WTC11 (cell line): ENCODE results near the gene PAK5.

Experiments
- CTCF ChIP-seq: fragments of 200-600 bp; IDR thresholded peaks from 2 replicates; pipeline ENCODE4 v1.8.0; 2022; ENCODE audit warnings: antibody characterized with exemption
- NR2C2 ChIP-seq: sonication (generic); formaldehyde crosslinking; IDR thresholded peaks from 2 replicates; pipeline ENCODE4 v1.8.0; 2022; ENCODE audit warnings: mild to moderate bottlenecking, missing genetic modification reagents
- SMAD4 ChIP-seq: sonication (generic); formaldehyde crosslinking; IDR thresholded peaks from 2 replicates; pipeline ENCODE4 v1.8.0; 2022; ENCODE audit warnings: mild to moderate bottlenecking, missing genetic modification reagents
- SP1 ChIP-seq: sonication (generic); formaldehyde crosslinking; conservative IDR thresholded peaks from 2 replicates; pipeline ENCODE4 v1.8.1; 2022; ENCODE audit warnings: missing genetic modification reagents
- ZSCAN18 ChIP-seq: fragments of 250-450 bp; sonication (Bioruptor Pico); IDR thresholded peaks from 2 replicates; pipeline ENCODE4 v2.1.2; 2022; ENCODE audit warnings: mild to moderate bottlenecking, moderate library complexity
- TF ChIP-seq, protein P1 (sequence below): sonication (generic); formaldehyde crosslinking; IDR thresholded peaks from 2 replicates; pipeline ENCODE4 v1.8.1; 2023; ENCODE audit warnings: mild to moderate bottlenecking, missing genetic modification reagents, borderline replicate concordance

GRCh38 chr20:9744551-9744950 lies 94.3 kb downstream of the PAK5 start:
- TF ChIP-seq CTCF (no peak), SP1 (no peak), ZSCAN18 (CRISPR knock-in tag) (no peak), NR2C2 (CRISPR knock-in tag) (no peak), SMAD4 (CRISPR knock-in tag) (no peak)
- TF ChIP-seq, protein P1, sequence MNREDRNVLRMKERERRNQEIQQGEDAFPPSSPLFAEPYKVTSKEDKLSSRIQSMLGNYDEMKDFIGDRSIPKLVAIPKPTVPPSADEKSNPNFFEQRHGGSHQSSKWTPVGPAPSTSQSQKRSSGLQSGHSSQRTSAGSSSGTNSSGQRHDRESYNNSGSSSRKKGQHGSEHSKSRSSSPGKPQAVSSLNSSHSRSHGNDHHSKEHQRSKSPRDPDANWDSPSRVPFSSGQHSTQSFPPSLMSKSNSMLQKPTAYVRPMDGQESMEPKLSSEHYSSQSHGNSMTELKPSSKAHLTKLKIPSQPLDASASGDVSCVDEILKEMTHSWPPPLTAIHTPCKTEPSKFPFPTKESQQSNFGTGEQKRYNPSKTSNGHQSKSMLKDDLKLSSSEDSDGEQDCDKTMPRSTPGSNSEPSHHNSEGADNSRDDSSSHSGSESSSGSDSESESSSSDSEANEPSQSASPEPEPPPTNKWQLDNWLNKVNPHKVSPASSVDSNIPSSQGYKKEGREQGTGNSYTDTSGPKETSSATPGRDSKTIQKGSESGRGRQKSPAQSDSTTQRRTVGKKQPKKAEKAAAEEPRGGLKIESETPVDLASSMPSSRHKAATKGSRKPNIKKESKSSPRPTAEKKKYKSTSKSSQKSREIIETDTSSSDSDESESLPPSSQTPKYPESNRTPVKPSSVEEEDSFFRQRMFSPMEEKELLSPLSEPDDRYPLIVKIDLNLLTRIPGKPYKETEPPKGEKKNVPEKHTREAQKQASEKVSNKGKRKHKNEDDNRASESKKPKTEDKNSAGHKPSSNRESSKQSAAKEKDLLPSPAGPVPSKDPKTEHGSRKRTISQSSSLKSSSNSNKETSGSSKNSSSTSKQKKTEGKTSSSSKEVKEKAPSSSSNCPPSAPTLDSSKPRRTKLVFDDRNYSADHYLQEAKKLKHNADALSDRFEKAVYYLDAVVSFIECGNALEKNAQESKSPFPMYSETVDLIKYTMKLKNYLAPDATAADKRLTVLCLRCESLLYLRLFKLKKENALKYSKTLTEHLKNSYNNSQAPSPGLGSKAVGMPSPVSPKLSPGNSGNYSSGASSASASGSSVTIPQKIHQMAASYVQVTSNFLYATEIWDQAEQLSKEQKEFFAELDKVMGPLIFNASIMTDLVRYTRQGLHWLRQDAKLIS = no peak
